ENCODE data around the gene LEUTX.

The LEUTX gene

GRCh38 chr19:39825093-39825463 is 46.4 kb downstream of the LEUTX start:
- no peak for DNase-seq

GRCh38 chr19:39825531-39826076 is 47.0 kb downstream of the LEUTX start:
- DNase-seq: no peak

- DNase-seq: no peak
These were observed 47.8 kb downstream of the LEUTX start for GRCh38 chr19:39826311-39826945.

GRCh38 chr19:39827216-39827615 is 48.6 kb downstream of the LEUTX start:
- no peak for DNase-seq

- DNase-seq: peak; percentile 26
These were observed 49.5 kb downstream of the LEUTX start for GRCh38 chr19:39828015-39828653.

- no peak for DNase-seq
These were observed 50.0 kb downstream of the LEUTX start for GRCh38 chr19:39828654-39829032.

- DNase-seq: no peak
These were observed 51.1 kb downstream of the LEUTX start for GRCh38 chr19:39829702-39830275.

GRCh38 chr19:39830406-39830805 is 51.8 kb downstream of the LEUTX start:
- DNase-seq: no peak

GRCh38 chr19:39830847-39831246 is 52.2 kb downstream of the LEUTX start:
- no peak for DNase-seq

GRCh38 chr19:39831679-39832078 is 53.0 kb downstream of the LEUTX start:
- DNase-seq: no peak

GRCh38 chr19:39832341-39833083 is 53.9 kb downstream of the LEUTX start:
- no peak for DNase-seq

GRCh38 chr19:39833160-39833463 is 54.5 kb downstream of the LEUTX start:
- no peak for DNase-seq

- DNase-seq: peak; percentile 99
These were observed 55.0 kb downstream of the LEUTX start, which contains the start of gene DYRK1B for GRCh38 chr19:39833464-39834286. DYRK1B (minus strand) TSS chr19:39834162; CDS start chr19:39831867, 2,295 bp downstream.

GRCh38 chr19:39834287-39834841 is 55.7 kb downstream of the LEUTX start:
- no peak for DNase-seq
